ENCODE data around the gene PRAC2.
A peak's percentile ranks its signal among the peaks of the same experiment; 100 is the strongest.
"Not testable (repeated sequence)": the region's sequence is repeated elsewhere in the genome, so short reads cannot be mapped to it uniquely, and the experiment has no call there.

The PRAC2 gene

DNA sequence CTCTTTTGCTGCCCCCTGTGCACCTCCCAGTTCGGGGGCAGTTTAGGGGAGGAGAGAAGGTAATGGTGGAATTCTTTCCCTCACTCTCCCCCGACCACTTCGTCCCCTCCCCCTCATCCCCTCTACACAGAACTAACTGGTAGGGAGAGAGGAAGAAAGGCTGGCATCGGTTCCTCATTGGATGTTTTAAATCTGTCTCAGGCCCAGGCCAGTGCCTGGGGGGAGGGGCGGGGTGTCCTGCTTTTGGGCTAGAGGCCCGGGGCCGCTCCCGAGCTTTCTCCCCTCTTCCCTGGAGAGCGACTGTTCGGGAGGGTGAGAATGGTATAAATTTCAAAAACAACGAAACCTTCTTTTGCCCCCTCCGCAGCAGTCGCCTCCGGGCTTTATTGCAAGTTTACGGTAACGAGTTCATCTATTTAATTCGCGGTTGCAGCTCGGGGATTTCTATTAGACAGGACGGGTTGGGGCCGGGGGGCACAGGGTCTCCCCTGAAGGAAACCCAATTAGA is at the start of gene PRAC2:
Gene PRAC2 (plus strand): TSS at position 271 of the 508 bp plus-strand sequence. CDS start 1,226 bp downstream, outside the sequence.
- no peak for DNase-seq (ENCODE audit: low read depth, low spot score)

DNA sequence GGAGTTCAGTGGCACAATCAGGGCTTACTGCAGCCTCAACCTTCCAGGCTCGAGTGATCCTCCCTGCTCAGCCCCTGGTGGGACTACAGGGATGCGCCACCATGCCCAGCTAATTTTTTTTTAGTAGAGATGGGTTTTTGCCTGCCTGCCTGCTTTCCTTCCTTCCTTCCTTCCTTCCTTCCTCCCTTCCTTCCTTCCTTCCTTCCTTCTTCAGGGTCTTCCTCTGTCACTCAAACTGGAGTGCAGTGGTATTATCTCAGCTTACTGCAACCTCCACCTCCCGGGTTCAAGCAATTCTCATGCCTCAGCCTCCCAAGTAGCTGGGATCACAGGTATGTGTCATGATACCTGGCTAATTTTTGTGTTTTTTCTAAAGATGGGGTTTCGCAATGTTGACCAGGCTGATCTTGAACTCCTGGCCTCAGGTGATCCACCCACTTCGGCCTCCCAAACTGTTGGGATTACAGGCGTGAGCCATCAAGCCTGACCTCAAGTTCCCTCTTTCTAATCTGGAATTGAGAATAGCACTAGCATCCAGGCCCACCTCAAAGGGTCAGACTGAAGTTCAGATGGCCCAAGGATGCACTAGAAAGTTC is 45.9 kb upstream of the PRAC2 start:
- DNase-seq (ENCODE audit: low read depth, low spot score) = no peak

DNA sequence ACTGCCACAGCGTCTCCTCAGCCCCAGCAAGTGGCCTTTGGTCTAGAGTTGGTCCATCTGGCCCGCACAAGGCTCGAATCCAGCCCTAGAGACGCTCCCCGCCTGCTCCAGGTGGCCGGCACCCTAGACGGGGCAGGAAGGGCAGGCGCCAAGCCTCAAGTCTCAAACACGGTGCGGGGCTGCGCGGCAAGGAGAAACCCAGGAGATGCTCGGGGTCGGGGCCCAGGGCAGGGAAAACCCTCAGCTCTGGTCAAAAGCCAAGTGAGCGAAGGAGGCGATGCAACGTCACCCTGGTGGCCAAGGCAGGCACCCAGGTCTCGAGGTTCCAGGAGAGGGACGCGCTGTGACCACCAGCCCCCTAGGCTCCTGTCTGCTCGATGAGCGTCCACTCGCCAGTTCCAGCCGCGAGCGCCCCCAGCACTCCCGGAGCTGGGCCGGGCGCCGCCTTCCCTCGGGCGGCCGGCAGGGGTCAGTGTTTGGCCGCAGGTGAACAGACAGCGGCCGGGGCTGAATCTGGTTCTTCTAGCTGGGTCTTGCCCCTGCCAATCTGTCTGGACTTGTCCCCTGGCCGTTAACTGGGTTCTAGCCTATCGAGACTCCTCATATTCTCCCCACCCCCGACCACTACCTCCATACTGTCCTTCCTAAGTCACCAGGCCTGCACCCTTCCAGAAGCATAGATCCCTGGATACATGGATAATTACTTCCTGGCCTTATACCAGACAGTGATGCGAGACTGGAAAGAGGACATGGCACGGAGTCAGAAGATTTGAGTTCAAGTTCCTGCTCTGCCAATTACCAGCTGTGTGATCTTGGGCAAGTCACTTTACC is 44.6 kb upstream of the PRAC2 start:
- DNase-seq (ENCODE audit: low read depth, low spot score) = peak; percentile 35

DNA sequence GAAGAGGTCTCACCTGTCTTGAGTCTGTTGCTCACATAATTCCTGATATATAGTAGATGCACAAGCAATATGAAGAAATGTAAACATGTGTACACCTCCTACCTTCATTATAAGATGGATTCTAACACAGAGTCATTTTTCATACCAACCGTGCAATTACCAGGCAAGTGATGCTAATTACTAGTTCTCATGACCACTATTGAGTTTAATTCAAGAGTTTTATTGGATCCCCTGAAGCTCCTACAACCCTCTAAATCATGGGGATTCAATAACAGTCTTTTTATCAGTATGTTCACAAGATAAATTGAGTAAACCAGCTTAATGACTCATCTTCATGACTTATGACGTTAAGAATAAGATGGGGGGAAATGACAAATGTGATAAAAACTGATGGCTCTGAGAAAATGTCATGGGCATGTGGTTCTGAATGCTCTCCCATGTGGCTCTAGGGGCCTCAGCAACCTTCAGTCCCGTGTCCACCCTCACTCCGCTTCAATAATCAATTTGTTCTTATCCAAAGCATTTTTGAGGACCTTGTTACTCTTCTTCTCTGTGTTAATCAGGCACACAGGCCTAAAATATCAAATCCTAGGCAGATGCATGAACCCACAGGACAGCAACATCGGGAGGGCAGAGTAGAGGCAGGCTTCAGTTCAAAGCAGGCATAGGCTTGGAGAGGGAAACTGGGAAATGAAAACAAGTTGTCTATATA is 43.4 kb upstream of the PRAC2 start:
- no peak for DNase-seq (ENCODE audit: low read depth, low spot score)

DNA sequence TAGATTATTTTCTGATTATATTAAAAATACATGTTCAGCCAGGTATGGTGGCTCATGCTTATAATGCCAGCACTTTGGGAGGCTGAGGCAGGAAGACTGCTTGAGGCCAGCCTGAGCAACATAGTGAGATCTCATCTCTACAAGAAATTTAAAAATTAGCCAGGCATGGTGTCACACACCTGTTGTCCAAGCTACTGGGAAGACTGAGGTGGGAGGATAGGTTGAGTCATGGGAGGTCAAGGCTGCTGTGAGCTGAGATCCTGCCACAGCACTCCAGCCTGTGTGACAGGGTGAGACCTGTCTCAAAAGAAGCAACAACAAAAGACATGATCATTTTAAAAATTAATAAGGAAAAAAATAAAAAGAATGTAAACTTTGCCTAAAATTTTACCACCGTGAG is 41.4 kb upstream of the PRAC2 start:
- DNase-seq (ENCODE audit: low read depth, low spot score) = no peak

DNA sequence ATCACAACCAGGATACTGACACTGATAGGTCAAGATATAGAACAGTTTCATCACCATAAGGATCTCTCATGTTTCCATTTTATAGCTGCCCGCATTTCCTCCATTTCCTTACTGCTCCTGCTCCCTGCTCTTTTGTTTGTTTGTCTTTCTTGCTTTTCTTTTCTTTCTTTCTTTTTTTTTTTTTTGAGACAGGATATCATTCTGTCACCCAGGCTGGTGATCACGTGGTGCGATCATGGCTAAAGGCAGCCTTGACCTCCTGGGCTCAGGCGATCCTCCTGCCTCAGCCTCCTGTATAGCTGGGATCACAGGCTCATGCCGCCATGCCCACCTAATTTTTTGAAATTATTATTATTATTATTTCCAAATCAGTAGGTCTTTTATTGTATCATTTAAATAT is 32.3 kb upstream of the PRAC2 start:
- DNase-seq (ENCODE audit: low read depth, low spot score) = no peak

DNA sequence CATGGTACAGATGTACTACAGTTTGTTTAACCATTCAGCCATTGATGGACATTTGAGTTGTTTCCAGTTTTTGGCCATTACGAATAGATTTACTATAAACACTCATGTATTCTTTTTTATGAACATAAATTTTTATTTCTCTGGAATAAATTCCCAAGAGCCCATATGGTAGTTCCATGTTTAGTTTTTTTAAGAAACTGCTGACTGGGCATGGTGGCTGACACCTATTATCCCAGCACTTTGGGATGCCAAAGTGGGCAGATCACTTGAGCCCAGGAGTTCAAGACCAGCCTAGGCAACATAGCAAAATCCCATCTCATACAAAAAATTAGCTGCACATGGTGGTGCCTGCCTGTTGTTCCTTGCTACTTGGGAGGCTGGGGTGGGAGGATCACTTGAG is 30.9 kb upstream of the PRAC2 start:
- DNase-seq (ENCODE audit: low read depth, low spot score) = no peak

DNA sequence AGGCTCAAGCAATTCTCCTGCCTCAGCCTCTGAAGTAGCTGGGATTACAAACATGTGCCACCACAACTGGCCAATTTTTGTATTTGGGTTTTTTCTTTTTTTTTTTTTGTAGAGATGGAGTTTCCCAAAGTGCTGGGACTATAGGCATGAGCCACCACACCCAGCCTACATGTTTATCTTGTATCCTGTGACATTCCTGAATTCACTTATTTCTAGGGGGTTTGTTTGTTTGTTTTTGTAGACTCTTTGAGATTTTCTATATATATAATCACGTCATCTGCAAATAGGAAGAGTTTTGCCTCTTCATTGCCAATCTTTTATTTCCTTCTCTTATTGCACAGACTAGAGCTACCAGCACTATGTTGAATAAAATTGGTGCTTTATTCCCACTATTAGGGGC is 29.8 kb upstream of the PRAC2 start:
- no peak for DNase-seq (ENCODE audit: low read depth, low spot score)

DNA sequence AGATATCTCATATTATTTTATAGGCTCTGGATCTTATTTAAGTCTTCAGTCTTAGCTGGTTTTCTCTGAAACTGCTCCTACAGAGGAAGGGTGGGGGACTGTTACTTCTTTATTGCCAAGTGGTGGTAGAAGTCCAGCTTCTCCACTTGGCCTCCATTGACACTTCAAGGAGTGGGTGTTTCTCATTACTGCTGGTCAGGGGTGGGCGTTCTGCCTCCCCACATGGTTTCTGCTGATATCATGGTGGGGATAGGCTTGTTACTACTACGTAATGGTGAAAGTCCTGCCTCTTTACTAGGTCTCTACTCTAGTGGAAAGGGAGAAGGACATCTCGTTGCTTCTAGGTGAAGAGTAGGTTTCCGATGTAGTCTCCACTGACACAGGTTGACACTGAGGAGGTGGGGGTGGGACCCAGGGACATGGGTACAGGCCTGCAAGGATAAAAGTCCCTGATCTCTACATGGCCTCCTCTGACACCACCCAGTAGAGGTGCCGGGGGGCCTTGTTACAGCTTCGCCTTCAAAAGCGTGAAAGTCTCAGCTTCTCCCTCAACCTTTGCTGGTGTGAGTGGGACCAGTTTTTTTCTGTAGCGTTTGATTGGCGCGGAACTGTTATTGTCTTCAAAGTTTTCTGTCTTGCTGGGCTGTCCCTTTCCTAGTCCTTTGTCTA is 21.0 kb upstream of the PRAC2 start:
- DNase-seq (ENCODE audit: low read depth, low spot score) = no peak

DNA sequence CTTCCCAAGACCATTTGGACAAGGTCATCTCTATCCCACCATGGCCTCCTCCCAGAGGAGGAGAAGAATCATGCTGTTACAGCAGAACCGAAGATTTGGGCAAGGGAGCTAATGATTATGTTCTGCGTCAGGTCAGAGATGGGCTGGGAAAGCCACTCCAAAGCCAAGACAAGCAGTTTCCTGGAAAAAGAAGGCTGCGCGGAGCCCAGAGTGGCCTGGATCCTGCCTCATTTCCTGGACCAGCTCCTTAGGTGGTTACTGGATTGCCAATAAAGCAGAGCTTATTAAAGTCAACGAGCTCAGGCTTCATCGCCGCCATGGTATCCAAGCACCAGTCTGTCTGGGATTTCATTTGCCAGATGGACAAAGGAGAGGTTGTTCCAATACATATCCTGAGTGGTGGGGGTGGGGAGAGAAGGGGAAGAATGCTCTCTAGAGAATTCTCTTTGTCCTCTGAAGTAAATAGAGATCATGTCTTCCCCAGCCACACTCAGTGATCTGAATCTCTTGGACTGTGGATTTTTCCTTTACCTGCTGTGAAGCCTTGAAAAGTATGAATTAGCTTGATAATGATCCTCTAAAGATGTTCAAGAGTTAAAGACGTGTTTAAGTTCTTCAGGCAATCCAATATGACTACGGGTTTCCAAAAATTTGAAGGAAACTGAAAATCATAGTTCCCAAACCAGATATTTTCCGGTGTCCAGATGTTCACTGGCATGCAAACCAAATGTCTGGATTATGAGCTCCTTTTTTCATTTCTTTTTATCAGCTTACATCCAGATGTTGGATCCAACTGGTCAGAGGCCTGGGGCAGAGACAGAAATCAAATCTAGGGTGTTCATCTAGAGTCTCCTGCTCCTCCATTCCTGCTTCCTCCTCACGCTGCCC is 18.4 kb upstream of the PRAC2 start:
- DNase-seq (ENCODE audit: low read depth, low spot score) = no peak

DNA sequence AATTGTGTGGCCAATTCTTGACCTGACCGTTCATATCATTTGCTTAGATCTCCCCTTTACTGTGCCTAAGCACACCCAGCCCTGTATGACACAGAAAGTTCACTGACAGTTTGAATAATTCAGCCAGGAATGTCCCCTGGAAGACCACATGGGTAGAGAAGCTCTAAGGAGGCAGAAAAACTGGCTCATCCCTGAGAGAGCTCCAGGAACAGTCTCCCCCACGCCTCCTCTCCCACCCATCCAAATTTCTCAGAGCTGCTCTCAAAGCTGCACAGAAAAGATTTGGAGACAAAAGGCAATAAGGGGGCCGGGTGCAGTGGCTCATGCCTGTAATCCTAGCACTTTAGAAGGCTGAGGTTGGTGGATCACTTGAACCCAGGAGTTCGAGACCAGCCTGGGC is 11.9 kb upstream of the PRAC2 start:
- no peak for DNase-seq (ENCODE audit: low read depth, low spot score)

DNA sequence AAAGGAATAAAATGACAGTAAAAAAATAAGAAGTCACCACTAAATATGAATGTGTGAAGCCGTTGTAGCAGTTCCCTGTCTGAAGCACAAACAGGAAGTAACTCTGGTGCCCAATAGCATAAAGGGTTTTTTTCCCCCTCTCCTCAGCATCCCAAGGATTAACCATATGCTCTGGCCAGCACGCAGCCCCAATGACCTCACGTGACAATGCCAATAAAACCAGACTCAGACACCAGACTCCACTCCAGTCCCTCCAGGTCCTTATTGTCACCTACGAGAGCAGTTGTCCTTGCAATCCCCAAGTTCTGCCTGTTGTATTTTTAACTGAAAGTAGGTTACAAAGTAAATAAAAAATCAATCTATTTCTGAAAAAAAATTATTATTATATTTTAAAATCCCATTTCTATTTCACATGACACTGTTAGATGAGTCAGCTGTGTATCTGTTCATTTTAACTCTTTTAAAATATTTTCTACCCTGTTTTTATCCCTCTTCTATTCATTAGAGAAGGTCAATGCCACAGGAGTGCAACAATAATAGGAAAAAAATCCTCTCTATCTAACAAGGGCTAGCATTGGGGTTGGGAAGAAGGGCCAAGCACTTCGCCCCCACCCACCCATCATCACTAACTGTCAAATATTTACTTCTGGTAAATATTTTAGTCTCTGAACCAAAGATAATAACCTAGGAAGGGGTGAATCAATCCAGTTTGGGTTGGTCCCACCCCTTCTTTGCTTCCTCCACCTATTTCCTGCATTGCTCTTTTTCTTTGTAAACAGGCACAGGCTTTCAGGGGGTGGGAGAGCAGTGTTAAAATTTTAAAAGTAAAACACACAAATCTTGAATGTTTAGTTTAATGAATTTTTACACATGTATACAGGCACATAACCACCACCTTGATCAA is 7.2 kb upstream of the PRAC2 start:
- no peak for DNase-seq (ENCODE audit: low read depth, low spot score)

DNA sequence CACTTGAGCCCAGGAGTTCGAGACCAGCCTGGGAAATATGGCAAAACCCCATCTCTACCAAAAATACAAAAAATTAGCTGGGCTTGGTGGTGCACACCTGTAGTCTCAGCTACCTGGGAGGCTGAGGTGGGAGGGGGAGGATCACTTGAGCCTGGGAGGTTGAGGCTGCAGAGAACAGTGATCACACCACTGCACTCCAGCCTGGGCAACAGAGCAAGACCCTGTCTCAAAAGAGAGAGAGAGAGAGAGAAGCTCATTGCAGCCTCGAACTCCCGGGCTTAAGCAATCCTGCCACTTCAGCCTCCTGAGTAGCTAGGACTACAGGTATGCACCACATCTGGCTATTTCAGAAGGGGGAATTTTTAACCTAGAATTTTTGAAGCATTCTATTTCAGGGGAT is 6.4 kb upstream of the PRAC2 start:
- DNase-seq (ENCODE audit: low read depth, low spot score) = not testable (repeated sequence)

DNA sequence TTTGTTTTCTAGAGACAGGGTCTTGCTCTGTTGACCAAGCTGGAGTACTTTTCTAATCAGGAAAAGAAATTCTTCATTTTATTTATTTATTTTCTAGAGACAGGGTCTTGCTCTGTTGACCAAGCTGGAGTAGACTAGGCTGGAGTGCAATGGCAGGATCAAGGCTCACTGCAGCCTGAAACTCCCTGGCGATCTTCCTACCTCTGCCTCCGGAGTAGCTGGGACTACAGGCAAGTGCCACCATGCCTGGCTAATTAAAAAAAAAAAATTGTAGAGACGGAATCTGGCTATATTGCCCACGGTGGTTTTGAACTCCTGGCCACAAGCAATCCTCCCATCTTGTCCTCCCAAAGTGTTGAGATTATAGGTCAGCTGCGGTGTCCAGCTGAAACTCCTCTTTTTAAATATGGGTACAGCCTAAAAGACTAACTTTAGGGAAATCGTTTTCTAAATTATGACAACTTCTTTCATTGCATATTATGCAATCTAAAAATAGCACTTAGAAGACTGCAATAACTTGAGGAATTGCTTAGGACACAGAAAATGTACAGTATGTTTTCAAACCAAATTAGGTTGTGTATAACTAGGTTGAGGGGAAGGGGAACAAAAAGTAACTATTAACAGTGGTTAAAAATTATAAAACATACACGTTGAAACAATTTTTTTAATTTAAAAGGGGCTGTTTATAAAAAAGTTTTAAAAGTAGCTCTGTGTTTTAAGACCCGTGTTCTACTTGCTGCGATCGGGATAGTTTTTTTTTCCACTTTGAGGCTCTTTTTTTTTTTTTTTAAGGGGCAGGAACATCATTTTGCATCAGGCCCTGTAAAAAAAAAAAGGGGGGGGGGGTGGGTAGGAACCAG is 5.4 kb upstream of the PRAC2 start:
- DNase-seq (ENCODE audit: low read depth, low spot score) = no peak

DNA sequence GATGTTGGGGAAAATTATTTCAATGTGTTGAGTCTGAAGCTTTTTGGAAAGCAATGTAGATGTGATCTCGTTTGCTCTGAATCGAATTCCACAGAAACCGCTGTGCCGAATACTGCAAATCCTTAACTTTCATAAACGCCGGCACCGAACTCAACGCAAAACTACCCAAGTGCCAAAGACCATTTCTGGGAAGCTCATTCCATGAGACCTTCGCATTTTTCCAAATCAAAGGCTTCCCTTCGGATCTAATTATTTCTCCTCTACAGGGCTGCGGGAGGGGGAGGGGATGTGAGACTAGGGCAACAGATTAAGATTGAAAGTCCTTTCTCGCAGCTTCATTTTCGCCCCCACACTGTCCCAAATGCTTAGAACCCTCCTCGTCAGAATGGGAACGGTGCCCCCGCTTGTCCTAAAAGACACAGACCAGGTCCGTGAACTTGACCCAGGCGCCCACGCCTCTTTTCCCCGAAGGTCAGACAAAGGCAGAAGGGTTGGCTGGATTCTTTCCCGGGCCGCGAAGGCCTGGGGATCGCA is 4.7 kb upstream of the PRAC2 start:
- no peak for DNase-seq (ENCODE audit: low read depth, low spot score)

DNA sequence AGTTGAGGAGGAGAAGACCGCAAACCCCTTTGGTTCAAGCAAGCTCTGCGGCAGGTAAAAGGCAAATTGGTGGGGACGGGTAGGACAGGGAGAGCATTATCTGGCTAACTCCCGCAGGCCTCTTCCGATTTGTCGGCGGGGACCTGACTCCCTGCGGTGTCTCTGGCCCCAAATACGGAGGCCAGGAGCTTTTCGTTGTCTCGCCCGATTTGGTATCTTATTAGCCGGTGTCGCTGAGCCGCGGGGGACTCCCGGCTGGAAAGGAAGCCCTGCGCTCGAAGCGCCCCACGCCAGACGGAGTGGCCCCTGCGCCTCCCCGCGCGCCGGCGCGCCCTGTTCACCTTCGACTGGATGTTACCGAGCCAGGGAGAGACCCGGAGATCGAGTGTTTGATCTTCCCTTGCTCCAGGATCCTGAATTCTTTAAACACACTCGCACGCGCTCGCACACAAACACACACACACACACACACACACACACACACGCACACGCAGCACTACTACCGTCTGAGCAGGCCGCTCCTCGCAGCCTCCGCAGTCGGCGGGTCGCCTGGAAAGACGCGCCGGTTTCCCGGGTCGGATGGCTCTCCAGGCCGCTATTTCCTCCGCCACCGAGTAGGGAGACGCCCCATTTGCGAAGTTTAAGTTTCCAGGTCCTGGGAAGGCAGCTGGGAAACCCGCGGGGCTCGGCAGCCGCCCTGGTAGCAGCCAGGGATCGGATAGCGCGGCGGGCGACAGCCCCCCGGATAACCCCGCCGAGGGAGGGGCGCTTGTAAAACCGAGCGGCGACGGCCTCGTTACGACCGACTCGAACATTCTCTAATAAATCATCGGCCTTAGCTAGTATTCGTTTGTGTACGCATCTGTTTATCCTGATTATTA is 4.0 kb upstream of the PRAC2 start:
- no peak for DNase-seq (ENCODE audit: low read depth, low spot score)

DNA sequence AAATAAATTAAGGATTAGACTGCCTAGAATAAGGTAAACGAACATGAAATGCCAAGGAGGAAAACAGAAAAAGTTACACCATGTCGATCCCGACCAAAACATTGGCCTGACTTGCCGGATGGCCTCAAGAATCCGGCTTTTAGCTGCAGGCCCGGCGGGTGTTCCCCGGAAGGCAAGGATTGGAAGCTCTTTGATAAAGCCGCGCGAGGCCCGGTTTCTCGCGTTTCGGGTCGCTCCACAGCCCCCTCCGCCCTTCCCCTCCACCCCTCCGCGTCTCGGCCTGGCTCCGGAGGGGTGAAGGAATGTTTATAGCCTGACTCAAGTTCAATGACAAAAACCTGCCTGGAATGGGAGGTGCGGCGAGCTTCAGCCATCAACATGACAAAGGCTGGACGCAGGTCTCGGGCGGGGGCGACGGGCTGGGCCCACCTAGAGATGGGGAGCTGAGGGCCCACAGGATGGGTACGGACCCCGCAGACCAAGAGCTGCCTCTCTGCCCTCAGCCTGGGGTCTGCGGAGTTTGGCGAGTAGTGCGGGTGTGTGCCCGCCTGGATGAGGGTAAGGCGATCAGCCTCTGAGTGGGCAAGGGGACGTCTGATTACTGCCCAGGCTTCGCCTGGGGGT is 3.2 kb upstream of the PRAC2 start:
- peak; percentile 74 for DNase-seq (ENCODE audit: low read depth, low spot score)
